ENCODE data around the gene XPR1.

- no peak for TF ChIP-seq EP300 (IDR thresholded peaks at IDR 0.05)
- TF ChIP-seq CTCF (IDR thresholded peaks at IDR 0.05) = no peak
These were observed 90.8 kb downstream of the XPR1 start for GRCh38 chr1:180722586-180722985.
